IMR-90 (cell line): ENCODE results near the gene FARP1. TPM values are rescaled to one million over a fixed set of nuclear protein-coding genes. Genes with fewer than 3 reads are reported as not detected.
A peak's percentile ranks its signal among the peaks of the same experiment; 100 is the strongest.

ENCODE experiments used
- ATAC-seq: fragments of 200-7000 bp; cut with Tn5 transposase; 2 replicates; pipeline ENCODE4 v1.9.1; 2020; ENCODE audit warnings: low read depth, mild to moderate bottlenecking, moderate library complexity
- BruUV-seq: library from RNA; stranded (reverse); fragments of 400-500 nt; replicated peaks from 2 replicates; lab custom pipeline; 2021; lab: Mats Ljungman, UMichigan
- CTCF ChIA-PET: fragments of 300-600 bp; formaldehyde crosslinking; extraction: SDS; loops from one replicate; lab custom pipeline; 2021; ENCODE audit warnings: antibody characterized with exemption; lab: Yijun Ruan, JAX
- POLR2A ChIA-PET: fragments of 300-600 bp; sonication (Branson Sonifier 250); formaldehyde crosslinking; loops from one replicate; lab custom pipeline; 2022; ENCODE audit warnings: antibody characterized with exemption; ENCODE audit not compliant: unreplicated experiment; lab: Charles Lee
- DNase-seq: peaks from one replicate; pipeline ENCODE4 v3.0.0; 2013
- H2AFZ ChIP-seq: replicated peaks from 2 replicates; pipeline ENCODE3; 2013; ENCODE audit warnings: low read length, mild to moderate bottlenecking; ENCODE audit not compliant: poor library complexity
- H2AK5ac ChIP-seq: 2 replicates; pipeline ENCODE4 v1.6.1; 2013; ENCODE audit warnings: low read depth, low read length, inconsistent platforms
- H2AK9ac ChIP-seq: replicated peaks from 2 replicates; pipeline ENCODE3; 2013; ENCODE audit warnings: mild to moderate bottlenecking, low read depth, low read length, moderate library complexity; ENCODE audit not compliant: poor library complexity
- H2BK120ac ChIP-seq: 2 replicates; pipeline ENCODE4 v1.6.1; 2013; ENCODE audit warnings: low read depth, low read length, inconsistent platforms
- H2BK15ac ChIP-seq: 3 replicates; pipeline ENCODE4 v1.6.1; 2013; ENCODE audit warnings: low read depth, low read length, inconsistent platforms
- H2BK20ac ChIP-seq: 2 replicates; pipeline ENCODE4 v1.6.1; 2013; ENCODE audit warnings: low read depth, mild to moderate bottlenecking, inconsistent platforms, low read length, moderate library complexity
- H2BK5ac ChIP-seq: 2 replicates; pipeline ENCODE4 v1.6.1; 2013; ENCODE audit warnings: mild to moderate bottlenecking, low read depth, low read length, inconsistent platforms; ENCODE audit not compliant: poor library complexity, severe bottlenecking
- H3K14ac ChIP-seq: replicated peaks from 2 replicates; pipeline ENCODE4 v1.6.1; 2013; ENCODE audit warnings: low read depth, low read length, inconsistent platforms
- H3K18ac ChIP-seq: 2 replicates; pipeline ENCODE4 v1.6.1; 2013; ENCODE audit warnings: low read depth, low read length, control low read depth
- H3K23ac ChIP-seq: 2 replicates; pipeline ENCODE4 v1.6.1; 2013; ENCODE audit warnings: low read depth, low read length, inconsistent platforms
- H3K27ac ChIP-seq: 2 replicates; pipeline ENCODE4 v1.5.1; 2013; ENCODE audit warnings: mild to moderate bottlenecking, control low read depth, low read length; ENCODE audit not compliant: insufficient read depth
- H3K27me3 ChIP-seq: 2 replicates; pipeline ENCODE4 v1.6.1; 2013; ENCODE audit warnings: low read length; ENCODE audit not compliant: control insufficient read depth, insufficient read depth
- H3K36me3 ChIP-seq: 2 replicates; pipeline ENCODE4 v1.6.1; 2013; ENCODE audit warnings: low read length, mixed read lengths; ENCODE audit not compliant: control insufficient read depth, insufficient read depth
- H3K4ac ChIP-seq: 2 replicates; pipeline ENCODE4 v1.6.1; 2013; ENCODE audit warnings: low read depth, low read length, inconsistent platforms
- H3K4me1 ChIP-seq: 2 replicates; pipeline ENCODE4 v1.6.1; 2013; ENCODE audit warnings: low read length, mixed read lengths; ENCODE audit not compliant: control insufficient read depth, insufficient read depth
- H3K4me2 ChIP-seq: 2 replicates; pipeline ENCODE4 v1.6.1; 2013; ENCODE audit warnings: low read depth, mild to moderate bottlenecking, control low read depth, low read length, moderate library complexity
- H3K4me3 ChIP-seq: 2 replicates; pipeline ENCODE4 v1.5.1; 2013; ENCODE audit warnings: low read depth, mild to moderate bottlenecking, control low read depth, low read length, moderate library complexity; ENCODE audit not compliant: insufficient read depth
- H3K56ac ChIP-seq: 2 replicates; pipeline ENCODE4 v1.6.1; 2013; ENCODE audit warnings: low read length, inconsistent platforms; ENCODE audit not compliant: insufficient read depth; ENCODE audit errors: extremely low read depth
- H3K79me1 ChIP-seq, 2 experiments: 2 replicates each; pipeline ENCODE4 v1.6.1; 2013; ENCODE audit warnings: low read length in 2 of 2, inconsistent platforms in 1 of 2, low read depth in 1 of 2
- H3K9ac ChIP-seq: 2 replicates; pipeline ENCODE4 v1.6.1; 2013; ENCODE audit warnings: low read depth, low read length, control low read depth
- H3K9me1 ChIP-seq: 2 replicates; pipeline ENCODE4 v1.6.1; 2013; ENCODE audit warnings: low read length, inconsistent platforms; ENCODE audit not compliant: insufficient read depth
- H3K9me3 ChIP-seq: 2 replicates; pipeline ENCODE4 v1.6.1; 2013; ENCODE audit warnings: low read length; ENCODE audit not compliant: control insufficient read depth, insufficient read depth
- H4K20me1 ChIP-seq: 2 replicates; pipeline ENCODE4 v1.6.1; 2013; ENCODE audit warnings: low read length, inconsistent platforms; ENCODE audit not compliant: insufficient read depth
- H4K5ac ChIP-seq: 2 replicates; pipeline ENCODE4 v1.6.1; 2013; ENCODE audit warnings: mild to moderate bottlenecking, low read depth, low read length, control low read depth
- H4K8ac ChIP-seq, 2 experiments: 2 replicates each; pipeline ENCODE4 v1.6.1; 2013; ENCODE audit warnings: low read depth in 2 of 2, low read length in 2 of 2, control low read depth in 1 of 2, inconsistent platforms in 1 of 2
- H4K91ac ChIP-seq: 2 replicates; pipeline ENCODE4 v1.6.1; 2013; ENCODE audit warnings: low read depth, low read length, inconsistent platforms; ENCODE audit not compliant: insufficient read depth
- BHLHE40 ChIP-seq: fragments of 150-350 bp; IDR thresholded peaks from 2 replicates; pipeline ENCODE4 v1.6.1; 2016; ENCODE audit warnings: mild to moderate bottlenecking, low read depth, low read length
- CTCF ChIP-seq: conservative IDR thresholded peaks from 2 replicates; pipeline ENCODE4 v1.5.1; 2012; ENCODE audit warnings: mild to moderate bottlenecking, low read depth, low read length, improper control_type of control experiment
- RAD21 ChIP-seq: IDR thresholded peaks from 2 replicates; pipeline ENCODE4 v1.6.1; 2012; ENCODE audit warnings: low read length, improper control_type of control experiment
- RCOR1 ChIP-seq: IDR thresholded peaks from 2 replicates; pipeline ENCODE4 v1.6.1; 2012; ENCODE audit warnings: mild to moderate bottlenecking, low read length, improper control_type of control experiment; ENCODE audit not compliant: insufficient replicate concordance
- SMC3 ChIP-seq: fragments of 150-350 bp; IDR thresholded peaks from 2 replicates; pipeline ENCODE4 v1.6.1; 2016; ENCODE audit warnings: low read depth, mild to moderate bottlenecking, antibody characterized with exemption, low read length, moderate library complexity
- WGBS, 2 experiments: methylation state at CpG; one replicate each; pipeline versions ENCODE4 v1.1.5 to v1.1.7; 2013; ENCODE audit warnings: missing lambda C conversion rate in 2 of 2; ENCODE audit not compliant: insufficient read length in 1 of 2; ENCODE audit errors: extremely low coverage in 2 of 2; 5-methylcytosine and 5-hydroxymethylcytosine counted together
- dilution Hi-C: fragments of 300-500 bp; cut with HindIII; formaldehyde crosslinking; loops from one replicate; pipeline ENCODE4 v1.14.3; 2018; ENCODE audit warnings: low sequenced_read_pairs; ENCODE audit not compliant: unreplicated experiment
- in situ Hi-C: fragments of 300-500 bp; cut with MboI; formaldehyde crosslinking; loops from 3 replicates; pipeline ENCODE4 v1.14.3; 2019; ENCODE audit warnings: low sequenced_read_pairs, inconsistent platforms, mixed read lengths
- intact Hi-C: fragments of 100-400 bp; cut with micrococcal nuclease; formaldehyde crosslinking; loops from 2 replicates; pipeline ENCODE4 v1.10.0; 2022
- polyA plus RNA-seq, 3 experiments: library from polyadenylated mRNA; depleted of rRNA; stranded (reverse); fragments of >200 nt; gene quantifications; 2 replicates each; pipeline ENCODE4 v1.2.3, GENCODE V29; 2012; ENCODE audit warnings: low replicate concordance in 1 of 3
- total RNA-seq: library from RNA; depleted of rRNA; stranded (reverse); fragments of >200 nt; gene quantifications from 2 replicates; pipeline ENCODE4 v1.2.3, GENCODE V29; 2012

FARP1 gene
- total and polyA plus RNA-seq, 2 of the 4 experiments (the other 2 are of a cell fraction) = 39.6 to 57.0 TPM

GRCh38 chr13:98397221-98397620, 254.3 kb downstream of the FARP1 start:
- Histone ChIP-seq H3K79me1 (peaks cover 8 to 44% of the 10 kb centered on the region in 2 experiments; a peak in 3 of 4 replicates), H2BK5ac (no peak overlapping the region), H3K4me3 (no peak overlapping the region), H3K27me3 (no peaks in the 10 kb centered on the region), H3K23ac (peak overlapping the region; percentile 22; the same call in 1 of the 2 replicates), H3K9me1 (peaks cover 14% of the 10 kb centered on the region), H3K14ac (no peak overlapping the region), H4K5ac (peak overlapping the region; percentile 29; the same call in 1 of the 2 replicates), H3K36me3 (peaks cover 54% of the 10 kb centered on the region), H3K4me1 (peaks cover 6% of the 10 kb centered on the region), H4K8ac (peak overlapping the region in 1 of 2 experiments; percentile 43; a peak in 1 of 4 replicates), H4K20me1 (no peaks in the 10 kb centered on the region), H3K9ac (no peak overlapping the region), H3K18ac (no peak overlapping the region), H2AK9ac (no peak overlapping the region), H3K56ac (no peak overlapping the region), H3K4ac (no peak overlapping the region), H2BK15ac (no peak overlapping the region), H2AK5ac (no peak overlapping the region), H3K4me2 (no peak overlapping the region), H3K9me3 (no peaks in the 10 kb centered on the region), H3K27ac (no peak overlapping the region), H4K91ac (no peak overlapping the region), H2AFZ (no peak overlapping the region), H2BK20ac (no peak overlapping the region; the same call in 1 of the 2 replicates), H2BK120ac (peak overlapping the region; percentile 16; the same call in 1 of the 2 replicates)
- CTCF ChIA-PET = no interaction called here
- intact Hi-C loops = loop anchor here (5.0 to 10.0 kb wide), 3 partner anchors 255 to 542 kb away; partner anchors contain the start of gene FARP1
- DNase-seq = peak; percentile 40
- TF ChIP-seq RAD21 = peak; percentile 51
- no peak for TF ChIP-seq BHLHE40
- peak; percentile 43 for TF ChIP-seq CTCF
- peak; percentile 50 for TF ChIP-seq SMC3
- no peak for TF ChIP-seq RCOR1
- in situ Hi-C loops = loop anchor here (10.0 kb wide), 2 partner anchors 252 to 392 kb away; partner anchors contain the start of gene FARP1
- POLR2A ChIA-PET = no interaction called here
- dilution Hi-C loops = no loop called here
- no CpG with 5 or more reads among the region's 1 CpG for WGBS, 2 experiments
- no TSS peak for BruUV-seq
- peak; percentile 46; the same call in 1 of the 2 replicates for ATAC-seq
